Muscle of leg (tissue), 11 donors: ENCODE measurements around the gene CUEDC1. TPM values are rescaled to one million over a fixed set of nuclear protein-coding genes. Genes with fewer than 3 reads are reported as not detected.

Source experiments
- DNase-seq: peaks from one replicate; pipeline ENCODE4 v3.0.0; 2013
- H3K27ac ChIP-seq: one replicate; pipeline ENCODE4 v1.5.1; 2013; ENCODE audit warnings: mild to moderate bottlenecking, low read length, control low read depth
- H3K27me3 ChIP-seq: one replicate; pipeline ENCODE4 v1.6.1; 2013; ENCODE audit warnings: low read length; ENCODE audit not compliant: control insufficient read depth, insufficient read depth
- H3K36me3 ChIP-seq: one replicate; pipeline ENCODE4 v1.6.1; 2013; ENCODE audit warnings: low read length; ENCODE audit not compliant: control insufficient read depth, insufficient read depth
- H3K4me1 ChIP-seq: one replicate; pipeline ENCODE4 v1.6.1; 2013; ENCODE audit warnings: low read length; ENCODE audit not compliant: control insufficient read depth, insufficient read depth
- H3K4me3 ChIP-seq: one replicate; pipeline ENCODE4 v1.5.1; 2013; ENCODE audit warnings: low read length, control low read depth
- H3K9me3 ChIP-seq: replicated peaks from 2 replicates; pipeline ENCODE4 v1.6.1; 2013; ENCODE audit warnings: low read depth, low read length; ENCODE audit not compliant: control insufficient read depth
- WGBS: methylation state at CpG from one replicate; pipeline ENCODE4 v1.1.5; 2013; ENCODE audit warnings: missing lambda C conversion rate; ENCODE audit not compliant: insufficient coverage; 5-methylcytosine and 5-hydroxymethylcytosine counted together
- polyA plus RNA-seq, 8 donors: library from polyadenylated mRNA; unstranded; fragments of 120-200 nt; gene quantifications; one replicate each; pipeline versions ENCODE4 v1.2.1 to v1.2.3, GENCODE V29; 2013; ENCODE audit warnings: inconsistent platforms in 1 of 8, low replicate concordance in 1 of 8; ENCODE audit not compliant: insufficient read length in 8 of 8, insufficient read depth in 1 of 8
- total RNA-seq: library from RNA; stranded (reverse); fragments of 120-200 nt; gene quantifications from one replicate; pipeline ENCODE4 v1.2.4, GENCODE V29; 2013

Gene CUEDC1
- total and polyA plus RNA-seq, 9 donors: 13.2 to 59.3 (median 51.8) TPM

DNA sequence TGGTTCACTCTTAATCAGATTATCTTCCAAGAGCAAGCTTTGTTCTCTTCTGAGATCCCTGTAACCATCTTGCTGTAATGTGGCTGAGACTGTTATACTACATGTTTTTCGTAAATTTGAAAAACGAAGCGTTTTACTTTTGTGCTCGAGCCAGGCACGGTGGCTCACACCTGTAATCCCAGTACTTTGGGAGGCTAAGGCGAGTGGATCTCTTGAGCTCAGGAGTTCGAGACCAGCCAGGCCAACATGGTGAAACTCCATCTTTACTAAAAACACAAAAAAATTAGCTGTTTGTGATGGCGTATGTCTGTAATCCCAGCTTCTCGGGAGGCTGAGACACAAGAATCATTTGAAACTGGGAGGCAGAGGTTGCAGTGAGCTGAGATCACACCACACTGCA, 7.8 kb downstream of the CUEDC1 start:
- Histone ChIP-seq H3K36me3 (peaks cover 2% of the 10 kb centered on the region), H3K4me1 (peaks cover 73% of the 10 kb centered on the region), H3K27me3 (no peaks in the 10 kb centered on the region), H3K9me3 (no peaks in the 10 kb centered on the region), H3K4me3 (no peak overlapping the region), H3K27ac (peak overlapping the region; percentile 86)
- 69% methylated on average over 5 of the region's 9 CpGs for WGBS
- no peak for DNase-seq

DNA sequence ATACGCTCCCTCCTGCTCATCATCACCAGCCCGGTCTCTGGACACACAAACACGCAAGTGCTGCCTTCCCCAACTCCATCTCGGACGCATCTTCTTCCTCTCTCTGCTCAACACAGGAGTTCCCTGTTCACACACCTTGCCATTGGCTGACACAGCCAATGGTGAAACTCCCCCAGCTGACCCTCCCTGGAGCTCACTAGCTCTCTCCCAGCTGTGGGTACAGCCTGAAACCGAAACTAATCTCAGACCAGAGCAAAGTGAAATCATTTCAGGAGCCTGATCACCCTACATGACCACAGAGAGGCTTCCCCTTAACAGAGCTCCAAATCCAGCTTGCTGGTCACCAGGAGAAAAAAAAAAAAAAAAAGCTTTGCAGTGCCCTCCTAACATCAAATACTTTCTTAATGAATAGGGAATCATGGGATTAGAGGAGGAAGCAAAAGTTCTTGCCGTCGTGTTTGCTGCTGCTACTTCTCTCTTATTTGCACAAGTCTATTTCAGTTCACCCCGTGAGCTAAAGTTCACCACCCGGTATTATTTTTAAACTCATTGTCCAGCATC, 8.3 kb downstream of the CUEDC1 start:
- WGBS: 23% methylated on average over 4 of the region's 10 CpGs
- Histone ChIP-seq H3K36me3 (peaks cover 2% of the 10 kb centered on the region), H3K4me3 (peak overlapping the region; percentile 18), H3K9me3 (no peaks in the 10 kb centered on the region), H3K4me1 (peaks cover 77% of the 10 kb centered on the region), H3K27ac (peak overlapping the region; percentile 86), H3K27me3 (no peaks in the 10 kb centered on the region)
- DNase-seq: peak; percentile 80

DNA sequence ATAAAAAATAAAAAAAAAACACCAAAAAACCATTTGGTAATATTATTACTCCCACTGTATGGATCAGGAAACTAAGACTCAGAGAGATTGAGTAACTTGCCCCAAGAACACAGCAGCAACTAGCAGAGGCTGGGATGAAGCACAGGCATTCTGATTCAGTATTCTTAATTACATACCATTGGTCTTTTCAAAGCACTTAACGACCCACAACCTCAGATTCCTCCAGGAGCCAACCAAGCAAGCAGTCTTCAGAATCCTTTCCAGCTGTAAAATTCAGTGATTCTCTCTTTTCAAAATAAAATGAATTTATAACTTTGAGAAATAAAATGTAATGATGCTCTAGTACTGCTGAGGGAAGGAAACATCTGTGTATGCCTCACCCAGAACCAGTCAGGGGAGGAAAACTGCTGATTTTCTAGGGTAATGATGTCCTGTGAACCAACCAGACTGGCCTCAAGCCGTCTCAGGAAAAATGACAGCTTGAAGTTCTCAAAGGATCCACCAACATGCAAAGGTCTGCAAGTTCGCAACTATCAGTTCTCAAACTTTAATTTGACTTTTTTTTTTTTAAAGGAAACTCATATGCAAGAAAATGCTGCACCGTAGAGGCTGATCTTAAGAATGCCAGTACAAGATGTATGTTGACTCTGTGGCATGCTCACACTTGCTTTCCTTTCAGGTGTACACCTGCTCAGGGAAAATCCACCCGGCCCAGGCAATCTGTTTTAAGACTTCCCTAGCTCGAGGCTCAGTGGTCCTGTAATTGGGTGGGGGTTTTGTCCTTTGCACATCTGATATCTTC, 9.0 kb downstream of the CUEDC1 start:
- 40% methylated on average over 1 of the region's 6 CpGs for WGBS
- Histone ChIP-seq H3K27me3 (no peaks in the 10 kb centered on the region), H3K27ac (peak overlapping the region; percentile 86), H3K4me3 (peak overlapping the region; percentile 18), H3K36me3 (peaks cover 2% of the 10 kb centered on the region), H3K9me3 (no peaks in the 10 kb centered on the region), H3K4me1 (peaks cover 82% of the 10 kb centered on the region)
- no peak for DNase-seq

DNA sequence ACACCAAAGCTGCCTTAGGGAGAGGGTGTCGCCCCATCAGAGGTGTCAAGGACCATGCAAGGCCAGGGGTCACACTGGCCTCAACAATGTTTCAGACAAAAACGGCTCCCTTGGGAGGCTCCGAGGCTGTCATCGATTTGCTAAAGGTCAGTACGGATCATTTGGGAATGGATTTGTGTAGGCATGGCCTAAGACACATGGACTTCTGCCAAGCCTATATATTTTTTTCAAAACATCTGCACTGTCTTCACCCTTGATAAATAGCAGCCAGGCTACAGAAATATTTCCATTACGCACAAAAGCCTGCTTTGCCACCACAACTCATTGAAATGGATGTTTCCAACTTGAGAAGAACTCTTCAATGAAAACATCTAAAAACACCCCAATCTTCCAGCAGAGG, 10.3 kb downstream of the CUEDC1 start:
- H3K27ac ChIP-seq: peak overlapping the region; percentile 1
- peaks cover 87% of the 10 kb centered on the region for H3K4me1 ChIP-seq
- H3K36me3 ChIP-seq: peaks cover 2% of the 10 kb centered on the region
- H3K4me3 ChIP-seq: no peak overlapping the region
- no peaks in the 10 kb centered on the region for H3K9me3 ChIP-seq
- H3K27me3 ChIP-seq: no peaks in the 10 kb centered on the region
- no peak for DNase-seq
- 63% methylated on average over 3 of the region's 6 CpGs for whole genome bisulfite sequencing

DNA sequence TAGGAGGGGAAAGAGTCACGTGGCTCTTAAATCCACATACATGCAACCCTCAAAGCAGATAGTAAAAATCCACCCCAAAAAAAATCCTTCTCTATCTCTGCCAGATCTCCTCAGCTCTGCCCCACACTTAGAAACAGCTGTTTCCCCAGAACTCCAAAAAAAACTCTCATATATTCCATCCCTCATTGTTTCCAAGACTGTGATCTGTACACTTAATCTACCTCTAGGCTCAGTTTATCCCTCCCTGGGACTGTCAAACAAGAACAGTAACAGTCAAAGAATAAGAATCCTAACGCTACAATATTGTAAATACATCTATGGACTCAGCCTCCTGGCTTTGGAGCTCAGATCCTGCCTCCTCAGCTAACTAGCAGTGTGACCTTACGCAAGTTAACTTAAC, 11.6 kb downstream of the CUEDC1 start:
- Histone ChIP-seq H3K27me3 (no peaks in the 10 kb centered on the region), H3K36me3 (peaks cover 2% of the 10 kb centered on the region), H3K27ac (peak overlapping the region; percentile 79), H3K4me3 (no peak overlapping the region), H3K9me3 (no peaks in the 10 kb centered on the region), H3K4me1 (peaks cover 85% of the 10 kb centered on the region)
- peak; percentile 81 for DNase-seq
- whole genome bisulfite sequencing: no CpG with 5 or more reads among the region's 3 CpGs

DNA sequence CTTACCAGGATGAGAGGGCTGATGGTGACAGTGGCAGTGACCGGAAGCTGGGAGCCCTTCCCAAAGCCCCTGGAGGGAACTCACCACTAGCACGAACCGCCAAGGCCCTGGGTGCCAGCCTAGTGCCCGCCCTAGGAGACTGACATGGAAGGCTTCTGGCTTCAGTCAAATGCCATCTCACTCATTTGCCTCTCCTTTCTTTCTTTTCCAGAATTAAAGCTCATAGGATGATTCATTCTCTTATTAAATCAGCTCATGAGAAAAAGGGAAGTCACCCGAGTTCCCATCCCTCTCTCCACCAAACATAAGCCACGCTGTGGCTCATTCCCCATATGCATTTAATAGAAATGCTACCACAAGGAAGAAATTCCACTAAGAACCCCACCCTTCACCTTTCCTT, 12.1 kb downstream of the CUEDC1 start:
- H3K4me1 ChIP-seq: peaks cover 83% of the 10 kb centered on the region

DNA sequence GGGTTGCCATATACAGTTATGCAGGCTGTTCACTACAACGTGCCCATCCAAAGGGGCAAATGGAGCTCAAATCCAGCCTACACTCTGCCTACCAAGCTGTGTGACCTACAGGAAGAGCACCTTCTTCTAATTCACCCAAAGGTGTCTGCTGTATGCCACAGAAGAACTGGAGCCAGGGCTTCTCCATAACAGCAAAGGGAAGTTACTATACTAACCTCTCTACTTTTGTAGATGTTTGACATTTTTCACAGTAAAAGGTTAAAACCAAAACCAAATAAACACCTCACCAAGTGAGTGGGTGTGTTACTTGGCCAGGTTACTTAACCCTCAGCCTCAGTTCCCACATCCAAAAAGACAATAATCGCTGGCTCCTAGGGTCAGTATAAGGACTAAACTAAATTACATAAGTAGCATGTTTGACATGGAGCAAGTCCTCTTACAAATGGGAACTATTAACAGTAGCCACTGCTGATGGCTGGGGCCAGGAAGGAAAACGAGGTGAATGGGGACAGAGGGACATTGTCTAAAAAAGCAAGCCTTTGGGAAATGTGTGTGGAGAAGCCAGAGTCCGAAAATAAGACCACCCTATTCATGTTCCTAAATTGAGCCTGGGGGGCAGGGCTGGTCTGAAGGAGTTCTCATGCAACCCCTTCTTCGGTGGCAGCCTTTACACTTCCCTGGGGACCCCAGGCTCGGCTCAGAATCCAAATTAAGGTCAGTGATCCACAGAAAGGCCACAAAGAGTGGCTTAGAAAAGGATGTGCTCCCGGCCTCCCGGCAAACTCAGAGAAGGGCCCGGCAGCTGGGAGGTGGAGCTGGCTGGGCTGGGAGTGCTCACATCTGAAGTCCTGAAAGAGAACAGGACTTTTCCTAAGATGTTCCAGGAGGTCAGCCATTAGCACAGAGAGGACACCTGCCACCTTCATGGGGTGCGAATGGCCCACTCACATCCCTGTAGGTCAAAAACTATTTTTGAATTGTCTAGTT, 13.5 kb downstream of the CUEDC1 start:
- DNase-seq: peak; percentile 45
- Histone ChIP-seq H3K9me3 (no peaks in the 10 kb centered on the region), H3K36me3 (no peaks in the 10 kb centered on the region), H3K27ac (peak overlapping the region; percentile 83), H3K27me3 (no peaks in the 10 kb centered on the region), H3K4me1 (peaks cover 80% of the 10 kb centered on the region), H3K4me3 (no peak overlapping the region)
- WGBS: 32% methylated on average over 5 of the region's 10 CpGs

More for the DNA sequence above, 12.1 kb downstream of the CUEDC1 start:
- DNase-seq: no peak
- Histone ChIP-seq H3K27me3 (no peaks in the 10 kb centered on the region), H3K4me3 (no peak overlapping the region), H3K27ac (peak overlapping the region; percentile 43), H3K36me3 (peaks cover 1% of the 10 kb centered on the region), H3K9me3 (no peaks in the 10 kb centered on the region)
- WGBS: 66% methylated on average over 4 of the region's 6 CpGs

DNA sequence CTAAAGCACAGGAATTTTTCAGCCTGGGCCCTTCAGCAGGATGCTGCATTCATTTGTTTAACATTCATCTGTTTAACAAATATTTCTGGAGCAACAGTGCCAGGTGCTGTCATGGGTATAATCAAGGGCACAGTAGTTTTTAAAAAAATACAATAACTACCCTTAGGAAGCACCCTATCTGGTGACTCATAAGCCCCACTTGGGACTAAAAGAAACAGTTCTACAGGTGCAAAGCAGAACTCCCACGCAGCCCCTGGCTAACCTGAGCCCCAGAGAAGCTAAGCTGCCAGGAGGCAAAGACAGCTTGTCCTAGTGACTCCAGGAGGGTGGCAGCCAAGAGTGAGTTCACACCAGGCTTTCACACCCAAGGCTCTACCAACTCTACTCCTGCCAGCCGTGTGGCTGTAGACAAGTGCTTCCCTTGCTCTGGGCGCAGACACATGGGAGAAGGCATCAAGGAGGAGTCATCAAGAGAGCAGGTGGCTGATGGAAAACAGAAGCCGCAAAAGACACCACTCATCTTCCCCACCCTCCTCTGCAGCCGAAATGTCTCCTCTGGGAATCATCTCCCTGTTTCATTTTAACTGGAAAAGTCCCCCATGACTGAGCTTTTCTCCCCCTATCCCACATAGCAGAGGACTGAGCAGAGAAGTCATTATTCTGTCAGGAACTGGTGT, 14.4 kb downstream of the CUEDC1 start:
- Histone ChIP-seq H3K9me3 (no peaks in the 10 kb centered on the region), H3K4me3 (no peak overlapping the region), H3K36me3 (no peaks in the 10 kb centered on the region), H3K27me3 (no peaks in the 10 kb centered on the region), H3K4me1 (peaks cover 81% of the 10 kb centered on the region), H3K27ac (peak overlapping the region; percentile 83)
- 70% methylated on average over 3 of the region's 5 CpGs for WGBS
- DNase-seq: peak; percentile 60

DNA sequence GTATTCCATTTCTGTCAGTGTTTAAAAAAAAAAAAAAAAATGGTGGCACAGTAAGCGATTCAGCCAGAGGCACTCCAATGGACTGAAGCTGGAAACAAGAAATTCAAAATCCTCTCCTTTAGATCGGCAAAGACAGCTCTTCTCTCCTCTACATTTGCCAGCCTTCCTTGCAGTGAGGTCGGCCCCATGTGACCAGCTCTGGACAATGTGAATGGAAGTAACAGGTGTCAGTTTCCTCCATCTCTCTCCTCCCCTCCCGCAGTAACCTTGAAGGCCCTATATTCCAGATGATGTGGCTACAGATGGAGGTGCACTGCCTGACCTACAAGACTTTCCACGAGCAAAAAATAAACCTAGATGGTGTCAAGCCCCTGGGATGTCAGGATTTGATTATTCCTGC, 15.0 kb downstream of the CUEDC1 start:
- Histone ChIP-seq H3K4me3 (no peak overlapping the region), H3K27ac (peak overlapping the region; percentile 83), H3K4me1 (peaks cover 86% of the 10 kb centered on the region), H3K27me3 (no peaks in the 10 kb centered on the region), H3K36me3 (no peaks in the 10 kb centered on the region), H3K9me3 (no peaks in the 10 kb centered on the region)
- WGBS: 7% methylated on average over 2 of the region's 5 CpGs
- peak; percentile 84 for DNase-seq
